Ramos (cell line): ENCODE measurements around the gene GAP43.

Experiments used
- in situ Hi-C: fragments of 300-500 bp; cut with MboI; formaldehyde crosslinking; loops from one replicate; pipeline ENCODE4 v1.14.3; 2022; ENCODE audit warnings: low sequenced_read_pairs; ENCODE audit not compliant: unreplicated experiment

The GAP43 gene

DNA sequence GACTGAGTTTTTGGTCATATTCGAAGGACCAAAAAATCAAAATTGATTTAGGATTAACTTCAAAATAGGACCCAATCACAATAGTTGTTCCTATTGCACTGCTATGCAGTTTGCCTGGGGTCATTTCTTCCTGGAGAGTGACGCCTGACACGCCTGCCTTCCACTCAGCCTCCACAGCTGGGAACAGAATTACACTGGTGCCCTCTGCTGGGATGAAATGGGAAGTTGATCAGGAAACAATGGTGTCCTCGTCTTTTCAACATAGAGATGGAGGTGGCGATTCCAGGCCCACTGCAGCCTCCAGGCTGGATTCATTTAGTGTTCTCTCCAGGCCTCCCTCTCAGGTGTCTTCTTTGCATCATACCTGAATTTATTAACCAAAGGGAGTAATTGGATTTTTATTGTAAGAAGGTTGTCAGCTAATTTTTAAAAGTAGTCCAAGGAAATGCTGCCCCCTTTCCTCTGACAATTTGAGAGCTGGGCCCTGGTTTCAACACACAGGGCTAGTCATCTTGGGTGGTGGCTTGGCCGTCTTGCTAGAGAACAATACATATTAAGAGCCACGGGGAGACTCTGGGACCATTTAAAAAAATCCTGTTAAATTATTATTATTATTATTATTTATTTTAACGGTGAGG lies 69.7 kb downstream of the GAP43 start:
- in situ Hi-C loops, result no loop called here

GRCh38 chr3:115693868-115694267 lies 70.6 kb downstream of the GAP43 start:
- in situ Hi-C loops, result no loop called here

DNA sequence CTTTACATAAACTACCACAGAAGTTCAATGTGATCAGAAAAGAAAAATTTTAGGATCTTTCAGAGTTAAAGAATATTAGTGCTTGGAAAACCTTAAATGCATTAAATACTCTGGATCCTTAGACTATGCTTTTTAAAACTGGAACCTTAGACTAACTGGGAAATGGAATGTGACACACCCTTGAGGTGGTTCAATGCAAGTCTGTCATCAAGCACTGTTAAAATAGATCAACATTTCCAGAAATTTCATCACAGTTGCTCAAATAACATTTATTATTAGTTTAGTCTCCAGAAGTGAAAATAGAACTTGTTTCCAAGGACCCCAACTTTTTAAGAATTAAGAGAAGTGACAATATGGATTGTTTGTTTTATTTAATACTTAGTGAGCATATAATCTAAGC lies 71.8 kb downstream of the GAP43 start:
- in situ Hi-C loops, result no loop called here

DNA sequence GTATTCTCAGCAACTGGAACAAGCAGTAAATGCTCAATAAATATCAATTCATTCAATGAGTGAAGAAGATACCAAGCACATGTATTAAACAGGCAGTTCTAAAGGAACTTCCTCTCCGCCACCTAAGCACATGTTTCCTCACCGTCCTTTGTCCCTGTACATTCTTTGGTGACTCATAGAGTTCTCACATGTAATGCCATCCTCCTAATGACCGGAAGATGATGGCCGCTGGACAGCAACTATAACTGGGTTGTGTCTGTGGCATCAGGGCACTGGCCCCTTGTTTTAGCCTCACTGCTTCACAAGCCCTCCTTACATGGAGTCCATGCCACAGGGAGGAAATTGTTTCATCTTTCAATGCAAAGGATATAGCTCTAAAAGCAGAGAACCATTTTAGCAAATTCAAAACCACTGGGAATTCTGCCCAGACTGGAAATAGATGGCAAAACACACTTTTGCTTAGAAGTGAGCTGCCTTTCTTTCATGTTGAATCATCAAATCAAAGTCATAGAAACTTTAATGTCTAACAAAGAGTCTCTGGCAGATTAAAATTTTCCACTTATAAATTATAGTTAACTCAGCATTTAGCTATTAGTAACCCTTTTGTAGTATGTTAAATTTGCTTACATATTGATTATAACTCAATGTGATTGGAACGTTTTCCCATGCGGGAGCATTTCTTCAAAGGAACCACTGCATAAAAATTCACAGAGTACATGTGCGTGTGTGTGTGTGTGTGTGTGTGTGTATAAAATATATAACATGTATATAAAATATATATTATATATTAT lies 74.1 kb downstream of the GAP43 start:
- in situ Hi-C loops, result no loop called here

- in situ Hi-C loops, result no loop called here
Measured at GRCh38 chr3:115698851-115699591, 75.7 kb downstream of the GAP43 start.

DNA sequence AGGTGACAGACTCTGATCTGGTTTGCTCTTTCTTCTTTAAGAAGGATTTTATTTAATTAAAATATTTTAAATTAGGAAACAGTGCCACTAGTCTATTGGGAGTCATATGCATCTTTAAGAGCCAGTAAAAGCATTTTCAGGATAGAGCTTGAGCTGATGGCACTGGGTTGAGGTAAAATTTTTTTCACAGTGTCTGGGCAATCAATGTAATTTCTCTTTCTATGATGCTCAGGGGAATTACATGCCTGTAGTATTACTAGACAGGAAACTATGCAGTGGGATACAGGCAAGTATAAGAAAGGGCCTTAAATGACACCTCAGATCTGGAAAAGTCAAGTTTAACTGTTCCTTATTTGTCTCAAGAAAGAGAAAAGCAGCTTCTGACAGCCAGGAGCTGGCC lies 76.4 kb downstream of the GAP43 start:
- in situ Hi-C loops, result no loop called here

GRCh38 chr3:115702598-115702997 lies 79.3 kb downstream of the GAP43 start:
- in situ Hi-C loops, result no loop called here

GRCh38 chr3:115704661-115705338 lies 81.5 kb downstream of the GAP43 start:
- in situ Hi-C loops, result no loop called here

DNA sequence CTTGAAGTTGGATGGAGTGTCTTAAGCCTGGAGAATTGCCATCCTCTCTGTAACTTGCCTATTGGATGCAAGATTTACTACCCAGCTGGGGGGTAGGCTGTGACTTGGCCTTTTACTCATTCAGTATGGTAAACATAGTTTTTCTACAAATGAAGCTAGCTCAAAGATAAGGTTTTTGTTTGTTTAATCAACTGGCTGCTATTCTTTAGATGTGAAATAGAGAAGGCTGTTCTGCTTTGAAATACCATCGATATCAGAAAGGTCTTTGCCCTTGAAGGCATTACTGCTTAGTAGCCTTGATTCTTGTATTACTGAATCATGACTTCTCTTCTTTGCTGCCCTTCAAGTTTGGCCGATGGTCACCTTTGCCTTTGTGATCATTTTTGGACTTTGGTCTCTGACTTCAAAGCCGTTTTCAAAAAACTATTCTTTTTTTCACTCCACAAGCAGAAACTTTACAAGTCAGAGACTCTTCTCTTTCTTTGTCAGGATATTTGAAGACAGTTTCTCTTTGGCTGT lies 83.1 kb downstream of the GAP43 start:
- in situ Hi-C loops, result no loop called here

GRCh38 chr3:115708540-115708939 lies 85.2 kb downstream of the GAP43 start:
- in situ Hi-C loops, result no loop called here

DNA sequence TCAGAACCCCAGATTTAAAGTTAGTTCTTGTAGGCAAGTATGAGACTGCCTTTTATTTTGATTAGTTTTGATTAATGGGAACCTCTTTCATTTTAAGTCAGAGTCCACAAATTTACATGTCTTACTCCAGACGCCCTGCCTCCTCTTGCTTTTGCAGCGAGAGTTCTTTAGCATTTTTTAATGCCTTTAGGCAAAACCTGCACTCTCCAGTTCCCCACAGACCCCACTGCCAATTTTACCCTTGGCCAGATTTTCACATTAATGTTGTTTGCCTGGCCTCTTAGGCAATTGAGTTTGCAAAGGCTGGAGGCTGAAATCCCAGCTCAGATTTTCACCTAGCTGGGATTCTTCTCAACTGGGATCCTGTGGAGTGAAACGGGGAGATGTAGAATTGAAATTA lies 85.8 kb downstream of the GAP43 start:
- in situ Hi-C loops, result no loop called here

DNA sequence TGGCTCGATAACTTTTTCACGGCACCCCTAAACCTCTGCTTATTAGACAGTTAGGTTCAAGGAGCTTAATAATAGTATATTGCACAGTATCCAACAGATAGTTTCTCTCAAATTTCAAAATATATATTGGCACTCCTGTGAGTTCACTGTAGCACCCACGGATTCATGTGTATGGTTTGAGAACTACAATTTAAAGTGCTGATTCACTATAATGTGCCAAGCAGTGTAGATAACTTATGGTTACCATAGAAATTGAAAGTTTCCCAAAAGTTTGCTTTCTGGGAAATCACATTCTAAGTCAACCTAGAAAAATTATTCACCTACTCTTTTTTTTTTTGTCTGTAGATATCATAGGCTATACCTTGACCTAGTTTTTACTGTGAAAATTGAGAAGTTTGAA lies 86.6 kb downstream of the GAP43 start:
- in situ Hi-C loops, result no loop called here

DNA sequence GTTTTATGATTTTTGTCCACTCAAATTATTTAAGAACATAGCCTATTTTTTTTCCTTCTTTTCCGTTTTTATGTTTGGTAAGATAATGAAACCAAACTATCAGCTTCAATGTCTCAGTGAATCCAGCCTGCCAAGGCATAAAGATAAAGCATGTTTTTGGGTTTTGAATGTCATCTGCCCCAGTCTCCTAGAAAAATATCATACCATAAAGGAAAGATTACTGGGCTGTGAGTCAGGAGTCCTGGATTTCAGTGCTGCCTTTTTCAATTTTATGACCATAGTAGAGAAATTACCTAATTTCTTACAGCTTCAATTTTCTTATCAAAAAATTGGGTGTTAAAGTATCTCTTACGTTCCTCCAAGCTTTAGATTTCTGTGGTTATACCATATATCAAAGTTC lies 87.5 kb downstream of the GAP43 start:
- in situ Hi-C loops, result no loop called here

DNA sequence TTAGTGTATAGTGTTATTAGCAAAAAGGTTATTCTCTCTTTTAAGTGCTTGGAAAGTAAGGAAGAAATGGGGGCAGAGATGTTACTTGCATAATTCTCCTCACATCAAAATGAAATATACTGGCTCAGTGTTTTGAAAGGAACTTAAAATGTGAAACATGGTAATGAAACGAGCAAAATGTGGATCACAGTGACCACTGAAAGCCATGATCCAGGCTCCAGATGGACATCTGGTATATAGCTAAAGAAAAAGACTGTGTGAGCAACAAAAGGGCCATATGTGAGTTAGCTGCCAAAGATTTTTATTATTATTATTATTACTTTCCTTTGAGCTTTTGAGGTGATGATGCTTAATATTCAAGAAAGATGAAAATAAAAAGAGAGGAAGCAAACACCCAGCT lies 89.6 kb downstream of the GAP43 start:
- in situ Hi-C loops, result no loop called here

GRCh38 chr3:115713284-115713683 lies 90.0 kb downstream of the GAP43 start:
- in situ Hi-C loops, result no loop called here

- in situ Hi-C loops, result no loop called here
Measured at GRCh38 chr3:115715241-115715745, 92.0 kb downstream of the GAP43 start.

DNA sequence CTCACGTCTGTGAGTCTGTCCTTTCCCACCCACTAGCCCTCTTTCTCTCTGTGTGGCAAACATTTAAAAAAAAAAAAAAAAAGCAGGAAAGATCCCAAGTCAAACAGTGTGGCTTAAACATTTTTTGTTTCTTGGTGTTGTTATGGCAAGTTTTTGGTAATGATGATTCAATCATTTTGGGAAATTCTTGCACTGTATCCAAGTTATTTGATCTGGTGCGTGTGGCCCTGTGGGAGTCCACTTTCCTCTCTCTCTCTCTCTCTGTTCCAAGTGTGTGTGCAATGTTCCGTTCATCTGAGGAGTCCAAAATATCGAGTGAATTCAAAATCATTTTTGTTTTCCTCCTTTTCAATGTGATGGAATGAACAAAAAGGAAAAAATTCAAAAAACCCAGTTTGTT lies 97.7 kb downstream of the GAP43 start:
- in situ Hi-C loops, result no loop called here

DNA sequence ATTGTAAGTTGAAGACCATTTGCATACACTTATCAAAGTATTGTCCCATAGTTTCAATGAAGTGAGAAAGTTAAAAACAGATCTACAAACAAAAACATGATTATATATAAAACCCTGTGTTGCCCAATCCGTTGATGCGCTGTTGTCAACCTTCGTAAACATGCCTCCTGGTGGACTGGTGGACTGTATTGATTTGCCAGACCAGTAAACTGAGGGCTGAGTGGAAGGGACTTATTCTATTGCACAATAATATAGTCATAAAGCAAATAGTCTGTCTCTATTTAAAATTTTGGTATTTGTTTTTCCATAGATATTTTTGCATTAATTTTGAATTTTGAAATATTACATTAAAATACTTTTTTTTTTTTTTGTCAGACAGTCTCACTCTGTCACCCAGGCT lies 102.5 kb downstream of the GAP43 start:
- in situ Hi-C loops, result no loop called here

DNA sequence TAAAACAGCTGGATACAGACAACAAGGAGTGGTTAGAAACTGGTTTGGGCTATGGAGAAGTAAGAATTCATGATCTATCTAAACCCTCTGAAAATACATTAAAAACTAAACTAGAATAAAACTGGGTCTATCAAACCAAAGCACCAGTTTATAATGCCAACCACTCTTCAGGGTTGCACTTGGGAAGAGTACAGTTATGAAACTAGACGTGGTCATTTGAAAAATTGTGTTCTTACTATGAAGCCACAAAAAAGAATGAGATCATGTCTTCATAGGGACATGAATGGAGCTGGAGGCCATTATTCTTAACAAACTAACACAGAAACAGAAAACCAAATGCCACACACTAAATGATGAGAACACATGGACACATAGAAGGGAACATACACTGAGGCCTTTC lies 103.8 kb downstream of the GAP43 start:
- in situ Hi-C loops, result no loop called here

- in situ Hi-C loops, result no loop called here
Measured at GRCh38 chr3:115728013-115728412, 104.7 kb downstream of the GAP43 start.
